HG02623 (cell line): ENCODE results near the gene GCNT4.

ENCODE experiments used
- ATAC-seq: cut with Tn5 transposase; IDR thresholded peaks from one replicate; pipeline ENCODE4 v1.9.1; 2021; ENCODE audit warnings: moderate library complexity; ENCODE audit not compliant: unreplicated experiment

Gene GCNT4

GRCh38 chr5:75018805-75019587 lies 33.4 kb downstream of the GCNT4 start:
- no peak for ATAC-seq

DNA sequence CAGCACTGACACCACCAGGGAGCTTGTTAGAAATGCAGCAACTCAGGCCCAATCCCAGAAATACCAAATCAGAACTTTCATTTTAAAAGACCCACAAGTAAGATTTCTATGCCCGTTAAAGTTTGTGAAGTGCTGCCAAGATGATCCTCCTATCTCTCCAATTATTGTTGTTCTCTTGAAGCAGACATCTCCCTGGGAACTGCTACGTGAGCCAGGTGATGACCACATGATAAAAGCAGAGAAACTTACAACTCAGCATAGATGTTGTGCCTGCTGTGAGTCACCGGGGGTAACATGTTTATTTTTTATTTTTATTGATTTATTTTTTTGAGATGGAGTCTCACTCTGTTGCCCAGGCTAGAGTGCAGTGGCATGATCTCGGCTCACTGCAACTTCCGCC lies 34.4 kb downstream of the GCNT4 start:
- ATAC-seq = no peak

- no peak for ATAC-seq
Observed at GRCh38 chr5:75016896-75017295, 35.5 kb downstream of the GCNT4 start.

GRCh38 chr5:75012748-75013147 lies 39.6 kb downstream of the GCNT4 start:
- no peak for ATAC-seq

- ATAC-seq = no peak
Observed at GRCh38 chr5:75010838-75011237, 41.5 kb downstream of the GCNT4 start.

- ATAC-seq = no peak
Observed at GRCh38 chr5:75009556-75010345, 42.6 kb downstream of the GCNT4 start.

GRCh38 chr5:75006865-75007822 lies 45.2 kb downstream of the GCNT4 start:
- ATAC-seq = no peak

- ATAC-seq = no peak
Observed at GRCh38 chr5:75005561-75005960, 46.8 kb downstream of the GCNT4 start.
